KMS-11 (cell line): ENCODE results near the gene PARVG.

Experiments used
- H2AFZ ChIP-seq: fragments of 200-600 bp; sonication (generic); 2 replicates; pipeline ENCODE4 v1.6.1; 2016; ENCODE audit warnings: antibody characterized with exemption, mixed run types, low read depth
- H3K27ac ChIP-seq: fragments of 200-600 bp; sonication (generic); 2 replicates; pipeline ENCODE4 v1.6.1; 2016; ENCODE audit warnings: mild to moderate bottlenecking, mixed run types
- H3K27me3 ChIP-seq: fragments of 200-600 bp; sonication (generic); 2 replicates; pipeline ENCODE4 v1.6.1; 2017; ENCODE audit warnings: mild to moderate bottlenecking, low read depth, mixed run types, moderate library complexity; ENCODE audit not compliant: insufficient read depth
- H3K36me3 ChIP-seq: fragments of 200-600 bp; sonication (generic); 2 replicates; pipeline ENCODE4 v1.6.1; 2017; ENCODE audit warnings: mild to moderate bottlenecking, mixed run types; ENCODE audit not compliant: insufficient read depth
- H3K4me1 ChIP-seq: fragments of 200-600 bp; sonication (generic); 2 replicates; pipeline ENCODE4 v1.6.1; 2016; ENCODE audit warnings: mild to moderate bottlenecking, low read depth, mixed run types; ENCODE audit not compliant: poor library complexity, severe bottlenecking
- H3K4me2 ChIP-seq: fragments of 200-600 bp; sonication (generic); 2 replicates; pipeline ENCODE4 v1.7.0; 2016; ENCODE audit warnings: mild to moderate bottlenecking, mixed run types
- H3K4me3 ChIP-seq: fragments of 200-600 bp; sonication (generic); IDR thresholded peaks from 2 replicates; pipeline ENCODE4 v1.6.1; 2017; ENCODE audit warnings: low read depth, low read length, mixed read lengths; ENCODE audit not compliant: insufficient read depth
- H3K79me2 ChIP-seq: fragments of 200-600 bp; sonication (generic); 2 replicates; pipeline ENCODE4 v1.6.1; 2016; ENCODE audit warnings: low read depth, mixed run types; ENCODE audit not compliant: insufficient read depth
- H3K9ac ChIP-seq: fragments of 200-600 bp; sonication (generic); 2 replicates; pipeline ENCODE4 v1.6.1; 2016; ENCODE audit warnings: mild to moderate bottlenecking, mixed run types
- H4K20me1 ChIP-seq: fragments of 200-600 bp; sonication (generic); 2 replicates; pipeline ENCODE4 v1.6.1; 2016; ENCODE audit warnings: mild to moderate bottlenecking, mixed run types; ENCODE audit not compliant: insufficient read depth
- TF ChIP-seq, protein P1 (sequence below): fragments of 200-600 bp; sonication (generic); conservative IDR thresholded peaks from 2 replicates; pipeline ENCODE4 v1.6.1; 2017; ENCODE audit warnings: low read depth, mild to moderate bottlenecking, antibody characterized with exemption, low read length, moderate library complexity, mixed read lengths

Gene PARVG

DNA sequence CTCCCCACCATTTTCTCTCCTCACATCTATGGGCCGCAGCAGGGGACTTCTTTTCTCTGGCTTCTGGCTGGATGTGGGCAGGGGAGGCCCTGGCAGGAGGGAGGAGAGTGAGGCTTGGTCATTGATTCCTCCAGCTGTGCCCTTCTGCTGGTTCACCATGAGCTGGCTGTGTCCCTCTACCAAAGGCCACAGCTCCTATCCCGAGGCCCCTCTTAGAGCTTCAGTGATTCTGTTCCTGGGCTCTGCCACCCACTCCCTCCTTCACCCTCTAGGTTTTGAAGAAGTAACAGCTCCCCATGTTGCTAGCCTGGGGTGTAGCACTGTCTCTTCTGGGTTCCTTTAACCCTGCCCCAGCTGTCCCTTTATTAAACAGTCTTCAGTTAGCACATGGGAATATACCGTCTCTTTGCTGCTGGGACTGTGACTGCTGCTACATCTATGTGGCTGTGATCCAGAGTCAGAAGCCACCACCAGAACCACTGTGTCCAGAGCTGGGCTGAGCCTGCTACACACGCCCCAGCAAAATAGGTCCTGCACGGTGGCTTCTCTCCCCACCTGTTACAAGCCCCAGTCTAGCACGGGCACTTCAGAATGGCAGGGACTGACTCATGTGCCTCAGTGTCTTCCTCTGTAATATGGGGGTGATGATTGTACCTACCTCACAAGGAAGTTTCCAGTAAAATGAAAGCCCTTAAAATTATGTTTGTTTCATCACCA lies 578 bp upstream of the PARVG start:
- Histone ChIP-seq H3K4me2 (no peak overlapping the region), H3K27me3 (peaks cover 14% of the 10 kb centered on the region; the same call in 1 of the 2 replicates), H3K4me3 (no peak overlapping the region), H3K79me2 (no peaks in the 10 kb centered on the region), H4K20me1 (no peaks in the 10 kb centered on the region), H3K36me3 (no peaks in the 10 kb centered on the region), H3K4me1 (no peaks in the 10 kb centered on the region), H3K27ac (no peak overlapping the region), H3K9ac (no peak overlapping the region), H2AFZ (no peak overlapping the region)
- TF ChIP-seq, protein P1, sequence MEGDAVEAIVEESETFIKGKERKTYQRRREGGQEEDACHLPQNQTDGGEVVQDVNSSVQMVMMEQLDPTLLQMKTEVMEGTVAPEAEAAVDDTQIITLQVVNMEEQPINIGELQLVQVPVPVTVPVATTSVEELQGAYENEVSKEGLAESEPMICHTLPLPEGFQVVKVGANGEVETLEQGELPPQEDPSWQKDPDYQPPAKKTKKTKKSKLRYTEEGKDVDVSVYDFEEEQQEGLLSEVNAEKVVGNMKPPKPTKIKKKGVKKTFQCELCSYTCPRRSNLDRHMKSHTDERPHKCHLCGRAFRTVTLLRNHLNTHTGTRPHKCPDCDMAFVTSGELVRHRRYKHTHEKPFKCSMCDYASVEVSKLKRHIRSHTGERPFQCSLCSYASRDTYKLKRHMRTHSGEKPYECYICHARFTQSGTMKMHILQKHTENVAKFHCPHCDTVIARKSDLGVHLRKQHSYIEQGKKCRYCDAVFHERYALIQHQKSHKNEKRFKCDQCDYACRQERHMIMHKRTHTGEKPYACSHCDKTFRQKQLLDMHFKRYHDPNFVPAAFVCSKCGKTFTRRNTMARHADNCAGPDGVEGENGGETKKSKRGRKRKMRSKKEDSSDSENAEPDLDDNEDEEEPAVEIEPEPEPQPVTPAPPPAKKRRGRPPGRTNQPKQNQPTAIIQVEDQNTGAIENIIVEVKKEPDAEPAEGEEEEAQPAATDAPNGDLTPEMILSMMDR = no peak

GRCh38 chr22:44181033-44181911 lies 547 bp downstream of the PARVG start:
- Histone ChIP-seq H3K27ac (no peak overlapping the region), H3K9ac (no peak overlapping the region), H3K27me3 (peaks cover 14% of the 10 kb centered on the region; the same call in 1 of the 2 replicates), H4K20me1 (no peaks in the 10 kb centered on the region), H3K79me2 (no peaks in the 10 kb centered on the region), H3K36me3 (no peaks in the 10 kb centered on the region), H3K4me1 (no peaks in the 10 kb centered on the region), H2AFZ (no peak overlapping the region), H3K4me2 (no peak overlapping the region), H3K4me3 (no peak overlapping the region)
- TF ChIP-seq, protein P1 = no peak

DNA sequence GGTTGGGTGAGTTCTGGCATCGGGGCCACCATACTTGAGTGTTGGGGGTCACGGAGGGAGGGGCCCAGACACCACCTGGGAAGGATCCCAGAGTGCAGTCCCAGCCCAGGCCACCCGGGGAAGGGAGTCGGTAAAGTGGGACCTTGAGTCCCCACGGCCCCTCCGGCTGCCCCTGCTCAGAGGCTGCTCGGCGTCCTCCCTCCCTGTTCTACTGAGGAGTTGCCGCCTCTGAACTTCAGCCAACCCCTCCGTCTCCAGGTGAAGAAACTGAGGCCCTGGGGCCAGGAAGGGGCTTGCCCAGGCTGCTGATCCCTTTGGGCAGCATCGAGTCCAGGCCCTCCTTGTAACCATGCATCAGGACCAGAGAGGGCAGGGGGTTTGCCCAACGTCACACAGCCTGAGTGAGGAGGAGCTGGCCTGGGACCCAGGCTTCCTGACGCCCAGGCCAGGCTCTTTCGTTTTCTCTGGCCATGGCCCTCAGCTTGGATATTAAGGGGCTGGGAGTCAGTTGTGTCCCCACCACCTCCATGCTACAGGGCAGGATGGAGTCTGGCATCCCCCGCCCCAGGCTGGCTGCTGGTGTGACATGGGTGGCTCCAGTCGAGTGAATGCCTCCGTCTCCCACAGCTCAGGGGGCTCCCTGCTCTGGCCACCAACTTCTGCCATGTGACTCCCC lies 1.3 kb downstream of the PARVG start:
- H3K9ac ChIP-seq = no peak overlapping the region
- H3K4me2 ChIP-seq = no peak overlapping the region
- peaks cover 14% of the 10 kb centered on the region; the same call in 1 of the 2 replicates for H3K27me3 ChIP-seq
- H4K20me1 ChIP-seq = no peaks in the 10 kb centered on the region
- no peaks in the 10 kb centered on the region for H3K79me2 ChIP-seq
- H3K4me3 ChIP-seq = no peak overlapping the region
- H3K27ac ChIP-seq = no peak overlapping the region
- no peaks in the 10 kb centered on the region for H3K36me3 ChIP-seq
- TF ChIP-seq, protein P1 = no peak
- H3K4me1 ChIP-seq = no peaks in the 10 kb centered on the region
- no peak overlapping the region for H2AFZ ChIP-seq

DNA sequence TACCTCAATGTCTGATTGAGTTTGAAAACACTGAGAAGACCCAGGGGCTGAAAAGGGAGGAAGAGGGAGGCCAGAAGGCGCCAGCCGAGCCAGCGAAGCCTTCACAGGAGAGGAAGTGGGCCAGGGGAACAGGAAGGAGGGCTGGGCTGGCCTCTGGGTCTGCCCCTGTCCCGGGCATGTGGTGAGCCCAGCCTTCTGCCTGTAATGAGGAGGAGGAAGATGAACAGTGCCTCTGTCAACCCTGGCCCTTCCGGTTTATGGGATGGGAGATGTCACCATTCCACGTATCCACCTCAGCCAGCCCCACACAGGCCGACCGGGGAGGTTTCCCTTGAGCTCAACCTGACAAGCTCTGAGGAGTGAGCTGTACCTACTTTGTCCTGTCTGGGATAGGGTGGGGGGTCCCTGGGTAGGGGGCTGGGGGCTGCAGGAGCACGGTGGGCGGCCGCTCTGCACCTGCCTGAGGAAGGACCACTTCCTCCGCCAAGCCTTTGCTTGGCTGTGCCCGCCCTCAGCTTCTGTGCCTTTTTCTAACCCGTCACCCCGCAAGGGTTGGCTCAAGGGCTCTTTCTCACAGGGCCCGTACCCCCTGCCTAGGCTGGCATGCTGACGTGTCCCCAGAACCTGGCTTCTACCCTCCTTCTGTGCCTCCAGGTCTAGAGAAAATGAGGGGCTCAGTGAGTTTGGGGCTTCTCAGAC lies 2.0 kb downstream of the PARVG start:
- Histone ChIP-seq H3K4me1 (no peaks in the 10 kb centered on the region), H3K36me3 (no peaks in the 10 kb centered on the region), H2AFZ (no peak overlapping the region), H3K27ac (no peak overlapping the region), H3K27me3 (peaks cover 14% of the 10 kb centered on the region; the same call in 1 of the 2 replicates), H3K4me3 (no peak overlapping the region), H3K9ac (no peak overlapping the region), H4K20me1 (no peaks in the 10 kb centered on the region), H3K4me2 (no peak overlapping the region), H3K79me2 (no peaks in the 10 kb centered on the region)
- TF ChIP-seq, protein P1 = no peak
